HG02973 (cell line): ENCODE data around the gene NOTCH4.

Experiments used
- ATAC-seq: cut with Tn5 transposase; IDR thresholded peaks from one replicate; pipeline ENCODE4 v1.9.1; 2021; ENCODE audit warnings: moderate library complexity; ENCODE audit not compliant: unreplicated experiment

The NOTCH4 gene

GRCh38 chr6:32167761-32168262 lies 56.1 kb downstream of the NOTCH4 start:
- no peak for ATAC-seq

DNA sequence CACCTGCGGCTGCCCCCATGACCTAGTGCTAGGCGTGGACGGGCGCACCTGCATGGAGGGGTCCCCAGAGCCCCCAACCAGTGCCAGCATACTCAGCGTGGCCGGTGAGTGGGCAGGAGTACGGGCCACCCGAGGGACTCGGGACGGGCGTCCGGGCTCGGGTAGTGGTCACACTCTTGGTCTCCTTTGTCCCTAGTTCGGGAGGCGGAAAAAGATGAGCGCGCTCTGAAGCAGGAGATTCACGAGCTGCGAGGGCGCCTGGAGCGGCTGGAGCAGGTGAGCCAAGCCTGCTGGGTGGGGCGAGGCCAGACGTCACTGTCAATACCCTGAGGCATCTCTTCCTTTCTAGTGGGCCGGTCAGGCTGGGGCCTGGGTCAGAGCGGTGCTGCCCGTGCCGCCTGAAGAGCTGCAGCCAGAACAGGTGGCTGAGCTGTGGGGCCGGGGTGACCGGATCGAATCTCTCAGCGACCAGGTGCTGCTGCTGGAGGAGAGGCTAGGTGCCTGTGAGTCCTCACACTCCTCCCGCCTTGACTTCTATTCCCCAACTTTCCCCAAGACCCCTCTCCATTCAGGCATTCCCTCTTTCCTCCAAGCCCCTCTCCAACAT lies 56.6 kb downstream of the NOTCH4 start:
- ATAC-seq: no peak

DNA sequence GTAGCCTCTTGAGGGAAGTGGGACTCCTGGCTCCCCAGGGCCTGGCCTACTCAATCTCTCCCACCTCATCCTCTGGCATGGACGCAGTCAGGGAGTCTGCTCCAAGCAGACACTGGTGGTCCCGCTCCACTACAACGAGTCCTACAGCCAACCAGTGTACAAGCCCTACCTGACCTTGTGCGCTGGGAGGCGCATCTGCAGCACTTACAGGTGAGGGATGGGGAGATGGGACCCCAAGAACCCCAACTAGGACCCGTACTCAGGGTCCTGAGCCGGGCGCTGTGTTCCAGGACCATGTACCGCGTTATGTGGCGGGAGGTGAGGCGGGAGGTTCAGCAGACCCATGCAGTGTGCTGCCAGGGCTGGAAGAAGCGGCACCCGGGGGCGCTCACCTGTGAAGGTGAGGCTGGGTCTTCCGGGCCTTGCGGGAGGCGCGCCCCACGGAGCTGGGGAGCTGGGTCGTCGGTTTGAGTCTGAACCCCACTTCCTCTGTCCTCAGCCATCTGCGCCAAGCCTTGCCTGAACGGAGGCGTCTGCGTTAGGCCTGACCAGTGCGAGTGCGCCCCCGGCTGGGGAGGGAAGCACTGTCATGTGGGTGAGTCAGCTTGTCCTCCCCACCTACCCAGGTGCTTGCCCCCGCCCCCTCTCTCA lies 57.3 kb downstream of the NOTCH4 start:
- ATAC-seq: no peak

GRCh38 chr6:32164295-32164694 lies 59.6 kb downstream of the NOTCH4 start, which contains the start of gene EGFL8:
TSS of gene EGFL8 (plus strand) at chr6:32164595. CDS start at chr6:32166166, 1,571 bp downstream.
- no peak for ATAC-seq

- no peak for ATAC-seq
Observed at GRCh38 chr6:32163559-32164258, 60.2 kb downstream of the NOTCH4 start.

- ATAC-seq: no peak
Observed at GRCh38 chr6:32158052-32158451, 65.8 kb downstream of the NOTCH4 start.

- ATAC-seq: no peak
Observed at GRCh38 chr6:32156891-32157290, 67.0 kb downstream of the NOTCH4 start.

GRCh38 chr6:32154514-32155161 lies 69.2 kb downstream of the NOTCH4 start:
- no peak for ATAC-seq

DNA sequence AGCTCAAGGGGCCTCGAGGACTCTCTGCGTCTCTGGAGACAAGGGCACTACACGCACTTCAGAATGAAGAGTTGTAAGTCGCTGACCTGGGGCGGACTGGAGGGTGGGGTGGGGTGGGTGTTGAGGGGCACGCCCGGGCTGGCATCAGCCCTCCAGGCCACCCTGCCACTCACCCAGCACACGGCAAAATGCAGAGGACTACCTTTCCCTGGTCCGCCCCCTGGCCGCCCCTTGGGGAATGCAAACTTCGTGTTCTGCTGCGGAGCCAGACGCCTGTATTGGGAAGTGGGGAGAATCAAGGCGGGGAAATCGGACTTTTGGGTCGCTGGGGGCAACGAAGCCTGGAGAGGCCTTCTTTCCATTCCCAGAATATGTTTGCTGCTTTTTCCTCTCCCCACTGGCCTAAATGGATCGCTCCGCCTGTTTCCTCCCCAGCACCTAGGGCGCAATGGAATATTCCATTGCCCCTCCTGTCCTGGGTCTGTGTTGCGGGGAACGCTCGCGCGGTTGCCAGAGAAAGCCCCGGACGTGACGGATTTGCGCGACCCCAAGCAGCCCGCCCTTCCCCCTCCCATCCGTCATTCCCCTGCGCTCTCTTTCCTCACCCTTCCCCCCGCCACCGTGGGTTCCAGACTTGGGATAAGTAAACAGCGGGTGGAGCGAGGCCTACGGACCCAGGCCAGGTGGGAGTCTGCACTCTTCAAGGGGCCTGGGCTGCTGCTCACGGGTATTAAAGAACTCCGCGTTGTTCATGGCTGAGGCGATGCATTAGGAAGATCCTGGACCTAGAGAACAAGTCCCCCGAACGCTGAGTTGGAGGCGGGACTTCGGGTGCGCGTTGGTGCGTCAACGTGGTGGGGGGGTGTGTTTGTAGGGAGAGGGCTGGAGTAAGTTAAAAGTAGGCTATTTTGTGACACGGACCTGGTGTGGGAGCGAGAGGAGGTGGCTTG lies 70.0 kb downstream of the NOTCH4 start, which contains the start of gene PPT2:
PPT2 (plus strand) TSS at position 578 of the 950 bp plus-strand sequence. CDS start 454 bp downstream, outside the sequence.
- ATAC-seq: no peak

- ATAC-seq: no peak
Observed at GRCh38 chr6:32152769-32153563, 70.9 kb downstream of the NOTCH4 start.

GRCh38 chr6:32151863-32152768 lies 71.8 kb downstream of the NOTCH4 start, which contains the start of gene PRRT1:
TSS of gene PRRT1 (minus strand) at chr6:32151939. CDS start at chr6:32151827, 112 bp downstream.
- no peak for ATAC-seq

DNA sequence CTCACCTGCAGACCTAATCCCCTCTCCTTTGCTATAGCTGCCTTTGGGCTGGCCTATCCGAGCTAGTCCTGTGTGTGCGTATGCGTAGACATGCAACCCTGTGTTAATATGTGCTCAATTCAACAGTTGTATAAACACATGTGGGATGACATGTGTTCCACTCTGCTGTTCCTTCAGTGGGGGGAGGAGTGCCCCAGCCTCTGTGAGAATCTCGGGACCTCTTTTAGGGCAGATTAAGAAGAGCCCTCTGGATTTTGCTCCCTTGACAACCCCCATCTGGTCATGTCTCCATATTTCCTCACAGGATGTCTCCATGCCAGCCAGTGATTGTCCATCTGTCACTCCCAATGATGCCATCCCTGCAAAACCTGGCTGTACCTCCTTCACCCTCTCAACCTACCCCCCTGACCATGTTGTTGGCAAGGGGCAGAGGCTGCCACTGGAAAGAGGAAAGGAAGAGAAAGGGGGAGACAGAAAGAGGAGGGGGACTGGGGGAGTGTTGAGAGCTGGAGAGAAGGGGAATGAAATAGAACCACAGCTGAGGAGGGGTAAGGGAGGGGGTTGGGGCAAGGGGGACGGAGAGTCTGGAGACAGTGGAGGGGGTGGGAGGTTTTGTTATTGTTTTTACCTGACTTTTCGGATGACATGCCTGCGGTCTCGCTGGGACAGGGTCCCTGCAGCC lies 72.5 kb downstream of the NOTCH4 start:
- no peak for ATAC-seq

DNA sequence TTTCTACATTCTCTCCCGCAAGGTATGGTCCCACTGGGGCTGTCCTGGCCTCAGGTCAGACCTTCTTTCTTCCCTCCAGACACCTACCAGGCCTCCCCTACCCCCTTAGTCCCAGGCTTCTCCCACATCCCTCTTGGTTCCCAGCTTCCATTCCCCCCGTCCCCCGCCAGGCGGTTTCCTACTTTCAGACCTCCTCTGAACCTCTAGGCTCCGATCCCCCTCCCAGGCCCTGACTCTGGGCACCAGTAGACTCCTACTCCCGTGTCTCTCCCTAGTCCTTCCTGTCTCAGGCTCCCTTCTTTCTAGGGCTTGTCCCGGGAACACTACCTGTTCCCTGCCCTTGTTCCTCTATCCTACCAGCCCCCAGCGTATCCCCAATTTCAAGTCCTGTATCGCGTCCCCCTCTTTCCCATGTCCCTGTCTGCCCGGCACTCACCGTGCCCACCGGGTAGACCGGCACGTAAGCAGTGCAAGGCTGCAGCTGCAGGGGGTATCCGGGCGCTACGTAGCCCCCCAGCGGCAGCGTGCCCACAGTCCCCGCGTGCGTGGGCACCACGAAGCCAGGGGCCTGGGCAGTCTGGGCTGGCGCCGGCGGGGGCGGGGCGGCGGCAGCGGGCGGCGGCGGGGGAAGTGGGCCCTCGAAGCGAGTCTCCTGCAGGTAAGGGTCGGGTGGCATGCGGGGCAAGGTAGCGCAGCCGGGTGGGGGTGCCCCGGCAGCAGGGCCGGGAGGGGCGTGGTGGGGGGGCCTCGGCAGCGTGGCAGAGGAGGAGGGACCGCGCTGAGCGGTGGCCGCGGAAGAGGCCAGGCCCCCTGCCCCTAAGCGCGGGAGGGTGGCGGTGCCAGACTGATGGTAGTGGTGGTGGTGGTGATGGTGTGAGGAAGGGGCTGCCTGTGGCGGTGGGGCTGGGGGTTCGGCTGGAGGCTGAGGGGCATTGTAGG lies 73.7 kb downstream of the NOTCH4 start:
- ATAC-seq: no peak

DNA sequence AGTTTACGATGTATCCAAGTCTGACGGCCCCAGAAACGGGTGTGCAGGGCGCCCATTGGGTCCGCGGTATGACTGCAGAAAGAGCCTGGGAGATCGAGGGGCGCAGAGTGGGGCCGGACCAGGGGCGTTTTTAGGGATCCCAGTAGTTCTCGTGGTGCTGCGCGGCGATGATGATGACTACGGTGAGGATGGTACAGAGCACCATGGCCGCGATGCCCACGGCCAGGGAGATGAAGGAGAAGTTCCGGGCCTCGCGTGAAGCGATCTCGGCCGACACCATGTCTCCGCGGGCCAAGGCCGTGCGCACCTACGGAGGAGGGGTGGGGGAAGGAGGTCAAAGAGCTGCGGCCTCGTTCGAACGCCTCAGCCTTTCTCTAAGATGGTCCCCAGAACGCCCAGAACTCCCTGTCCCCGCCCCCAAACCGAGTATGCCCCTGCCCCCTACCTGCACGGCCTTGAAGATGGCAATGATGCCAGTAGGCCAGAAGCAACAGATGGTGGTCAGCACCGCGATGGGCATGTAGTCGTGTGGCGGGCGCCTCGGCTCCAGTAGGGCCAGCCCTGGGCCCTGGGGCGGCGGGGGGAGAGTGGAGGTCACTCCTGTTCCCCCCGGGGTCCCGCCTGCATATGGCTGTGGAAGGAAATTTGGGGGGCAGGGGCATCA lies 74.6 kb downstream of the NOTCH4 start:
- ATAC-seq: no peak

GRCh38 chr6:32148289-32149091 lies 75.4 kb downstream of the NOTCH4 start:
- no peak for ATAC-seq
